IPS-18c (cell line): Measurements from ENCODE around the gene FNTB.
"Not testable (repeated sequence)": the region's sequence is repeated elsewhere in the genome, so short reads cannot be mapped to it uniquely, and the experiment has no call there.

Source experiments
- H3K4me3 ChIP-seq: 2 replicates; pipeline ENCODE4 v1.7.0; 2013; ENCODE audit warnings: low read depth, mild to moderate bottlenecking, low read length, moderate library complexity; ENCODE audit not compliant: insufficient read depth
- H3K9me3 ChIP-seq: one replicate; pipeline ENCODE4 v1.6.1; 2013; ENCODE audit warnings: mild to moderate bottlenecking, low read length, moderate library complexity; ENCODE audit not compliant: control insufficient read depth, insufficient read depth

Gene FNTB

DNA sequence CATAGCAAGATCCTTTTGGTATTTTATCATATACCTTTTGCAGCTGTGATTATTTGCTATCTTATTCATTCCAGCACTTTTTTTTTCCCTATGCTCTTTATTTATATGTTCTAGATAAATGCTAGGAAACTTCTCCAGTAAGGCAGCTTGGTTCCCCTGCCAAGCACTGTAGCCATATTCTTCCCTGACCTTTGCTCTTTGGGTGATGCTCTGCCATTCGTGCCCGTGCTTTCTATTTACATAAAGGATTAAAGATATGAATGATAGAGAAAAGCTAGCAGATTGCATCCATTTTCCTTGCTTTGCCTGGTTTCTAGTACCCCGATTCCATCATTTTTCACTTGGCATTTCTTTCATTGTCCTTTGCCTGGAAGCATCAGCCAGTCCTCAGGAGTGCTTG is 42.2 kb downstream of the FNTB start:
- Histone ChIP-seq H3K4me3 (no peak overlapping the region), H3K9me3 (no peaks in the 10 kb centered on the region)

- H3K9me3 ChIP-seq, H3K4me3 ChIP-seq: not testable (repeated sequence)
Measured at GRCh38 chr14:65031321-65031720, 44.6 kb downstream of the FNTB start.

DNA sequence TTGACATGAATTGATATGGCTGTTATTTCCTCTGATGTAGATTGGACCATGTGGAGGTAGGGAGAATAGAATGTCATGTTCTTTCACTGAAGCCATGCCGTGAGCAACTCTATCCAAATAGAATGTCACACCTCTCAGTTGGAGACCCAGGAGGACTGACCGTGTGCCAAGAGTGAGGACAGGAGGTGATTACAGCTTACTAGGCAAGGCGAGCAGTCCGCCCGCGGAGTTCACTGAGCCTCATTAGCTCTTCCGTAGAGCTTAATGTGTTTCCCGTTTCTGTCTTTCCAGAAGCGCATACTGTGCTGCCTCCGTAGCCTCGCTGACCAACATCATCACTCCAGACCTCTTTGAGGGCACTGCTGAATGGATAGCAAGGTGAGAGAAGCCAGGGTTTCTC is 45.6 kb downstream of the FNTB start:
- Histone ChIP-seq H3K9me3 (no peaks in the 10 kb centered on the region), H3K4me3 (no peak overlapping the region)

- Histone ChIP-seq H3K9me3 (no peaks in the 10 kb centered on the region), H3K4me3 (no peak overlapping the region)
Measured at GRCh38 chr14:65033181-65033580, 46.5 kb downstream of the FNTB start.

DNA sequence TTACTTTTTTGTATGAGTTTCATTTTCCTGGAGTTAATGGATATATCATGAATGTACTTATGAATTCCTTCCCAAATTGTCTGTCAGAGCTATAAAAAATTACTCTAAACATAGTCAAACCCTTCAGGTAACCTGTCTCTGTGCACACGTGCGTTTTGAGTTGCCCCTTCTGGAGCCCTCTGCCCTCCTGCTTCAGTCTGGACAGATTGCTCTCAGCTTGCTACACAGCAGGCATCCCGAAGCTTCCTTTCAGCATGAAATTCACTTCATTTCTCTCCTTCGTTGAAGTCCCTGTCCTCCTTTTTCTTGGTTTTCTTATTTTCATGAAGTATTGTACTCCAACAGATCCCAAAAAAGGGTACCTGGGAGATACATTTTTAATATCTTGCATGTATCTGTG is 47.3 kb downstream of the FNTB start:
- Histone ChIP-seq H3K4me3 (no peak overlapping the region), H3K9me3 (no peaks in the 10 kb centered on the region)

- Histone ChIP-seq H3K9me3 (no peaks in the 10 kb centered on the region), H3K4me3 (no peak overlapping the region)
Measured at GRCh38 chr14:65035049-65035448, 48.4 kb downstream of the FNTB start.

DNA sequence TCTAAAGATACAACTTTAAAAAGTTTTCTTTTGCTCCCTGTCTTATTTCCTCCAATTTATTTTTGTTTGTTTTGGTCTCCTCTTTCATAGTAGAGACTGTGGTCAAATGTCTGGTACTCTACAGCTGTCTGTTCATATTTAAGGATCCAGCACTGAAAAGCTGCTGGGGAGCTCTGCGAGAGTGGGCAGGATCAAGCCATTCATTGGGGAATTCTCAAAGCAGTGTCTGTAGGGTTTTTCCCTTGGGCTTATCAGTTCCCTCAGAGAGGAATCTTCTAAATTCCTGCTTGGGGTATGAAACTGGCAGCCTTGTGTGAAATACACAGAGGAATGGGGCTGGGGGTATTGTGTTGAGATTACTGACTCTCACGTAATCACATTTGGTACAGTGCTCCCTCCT is 52.3 kb downstream of the FNTB start:
- Histone ChIP-seq H3K9me3 (no peaks in the 10 kb centered on the region), H3K4me3 (no peak overlapping the region)

DNA sequence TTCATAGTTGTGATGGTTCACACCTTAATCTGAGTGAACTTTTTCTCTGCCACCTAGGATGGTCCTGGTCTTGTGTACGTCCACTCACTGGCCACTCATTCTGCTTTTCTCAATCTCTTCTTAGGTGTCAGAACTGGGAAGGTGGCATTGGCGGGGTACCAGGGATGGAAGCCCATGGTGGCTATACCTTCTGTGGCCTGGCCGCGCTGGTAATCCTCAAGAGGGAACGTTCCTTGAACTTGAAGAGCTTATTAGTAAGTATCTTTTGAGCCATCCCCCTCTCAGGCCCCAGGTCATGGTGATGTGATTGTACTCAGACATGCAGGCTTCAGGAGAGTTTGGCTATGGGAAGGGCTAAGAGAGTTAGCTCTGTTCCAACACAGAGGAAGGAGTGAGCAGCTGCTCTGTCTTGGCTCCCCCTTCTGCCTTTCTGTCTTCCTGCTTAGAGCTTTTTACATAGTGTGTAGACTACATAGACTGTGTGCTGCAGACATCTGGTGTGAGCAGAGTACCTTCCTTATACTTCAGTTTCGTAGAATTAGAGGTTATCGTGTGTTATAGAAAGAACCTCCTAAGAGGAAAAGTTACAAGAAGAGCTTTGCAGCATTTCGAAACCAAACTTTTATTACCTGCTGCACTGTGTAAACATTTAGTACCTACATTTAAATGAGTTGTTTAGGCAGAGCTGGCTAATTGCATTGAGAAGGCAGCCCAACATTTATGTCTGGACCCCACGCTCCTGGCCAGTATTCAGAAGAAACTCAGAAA is 54.2 kb downstream of the FNTB start:
- H3K9me3 ChIP-seq = no peaks in the 10 kb centered on the region
- no peak overlapping the region for H3K4me3 ChIP-seq

DNA sequence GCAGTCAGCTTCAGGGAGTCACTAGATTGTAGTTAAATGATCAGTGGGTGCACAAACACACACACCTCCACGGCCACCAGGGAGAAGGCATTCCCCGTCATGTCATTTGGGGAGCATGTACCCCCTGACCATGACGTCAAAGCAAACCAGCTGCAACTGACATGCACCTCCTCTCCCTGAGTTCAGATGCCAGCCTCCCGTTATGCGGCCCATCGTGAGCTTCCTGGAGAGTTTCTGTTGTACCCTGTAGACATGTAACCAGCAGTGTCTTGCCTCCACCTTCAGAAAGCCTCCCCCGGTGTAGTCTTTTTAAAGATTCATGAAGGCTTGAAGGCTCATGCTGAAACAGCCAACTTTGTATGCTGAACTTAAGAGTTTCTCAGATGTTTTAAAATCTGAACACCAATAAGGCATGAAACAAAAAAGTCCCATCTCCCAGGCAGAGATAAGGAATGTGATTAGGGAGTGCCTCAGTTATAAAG is 54.8 kb downstream of the FNTB start:
- no peaks in the 10 kb centered on the region for H3K9me3 ChIP-seq
- H3K4me3 ChIP-seq = no peak overlapping the region

GRCh38 chr14:65042296-65042695 is 55.6 kb downstream of the FNTB start:
- Histone ChIP-seq H3K4me3 (no peak overlapping the region), H3K9me3 (no peaks in the 10 kb centered on the region)

- H3K4me3 ChIP-seq = no peak overlapping the region
- H3K9me3 ChIP-seq = no peaks in the 10 kb centered on the region
Measured at GRCh38 chr14:65042731-65043372, 56.2 kb downstream of the FNTB start.

- H3K4me3 ChIP-seq = no peak overlapping the region
- no peaks in the 10 kb centered on the region for H3K9me3 ChIP-seq
Measured at GRCh38 chr14:65043893-65044595, 57.3 kb downstream of the FNTB start.

DNA sequence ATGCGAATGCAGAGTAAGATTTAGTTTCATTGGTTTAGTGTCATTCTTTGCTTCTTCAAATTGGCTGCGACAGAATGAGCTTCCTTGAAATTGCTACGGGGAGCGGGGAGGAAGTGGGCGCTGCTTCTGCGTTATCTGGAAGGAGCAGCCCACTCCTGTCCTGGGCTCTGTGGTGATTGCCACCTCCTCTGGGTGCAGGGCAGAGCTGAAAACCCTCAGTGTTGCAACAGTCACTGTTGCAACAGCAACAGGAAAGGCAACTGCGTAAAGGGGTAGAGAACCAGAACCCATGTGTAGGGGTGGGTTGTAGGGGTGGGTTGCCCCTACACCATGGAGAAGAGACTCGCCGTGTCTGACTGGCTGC is 57.9 kb downstream of the FNTB start:
- no peak overlapping the region for H3K4me3 ChIP-seq
- no peaks in the 10 kb centered on the region for H3K9me3 ChIP-seq

DNA sequence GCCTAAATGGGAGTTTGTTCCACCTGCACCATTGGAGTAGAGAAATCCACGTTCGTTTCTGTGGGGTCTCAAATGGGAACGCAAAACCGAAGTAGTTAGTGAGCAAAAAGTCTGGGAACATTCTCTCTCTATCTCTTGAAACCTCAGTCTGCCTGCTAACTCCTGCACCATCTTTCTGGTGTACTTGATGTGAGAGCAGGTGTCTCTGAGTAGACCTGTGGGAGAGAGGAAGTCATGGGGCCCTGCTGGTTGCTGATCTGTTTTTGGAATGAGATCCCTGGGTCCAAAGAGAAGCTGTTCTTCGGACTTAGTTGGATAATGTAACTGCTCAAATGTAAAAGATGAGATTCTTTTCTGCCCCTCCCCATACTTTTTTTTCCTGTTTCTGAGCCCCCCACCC is 58.3 kb downstream of the FNTB start:
- H3K4me3 ChIP-seq = no peak overlapping the region
- H3K9me3 ChIP-seq = no peaks in the 10 kb centered on the region

DNA sequence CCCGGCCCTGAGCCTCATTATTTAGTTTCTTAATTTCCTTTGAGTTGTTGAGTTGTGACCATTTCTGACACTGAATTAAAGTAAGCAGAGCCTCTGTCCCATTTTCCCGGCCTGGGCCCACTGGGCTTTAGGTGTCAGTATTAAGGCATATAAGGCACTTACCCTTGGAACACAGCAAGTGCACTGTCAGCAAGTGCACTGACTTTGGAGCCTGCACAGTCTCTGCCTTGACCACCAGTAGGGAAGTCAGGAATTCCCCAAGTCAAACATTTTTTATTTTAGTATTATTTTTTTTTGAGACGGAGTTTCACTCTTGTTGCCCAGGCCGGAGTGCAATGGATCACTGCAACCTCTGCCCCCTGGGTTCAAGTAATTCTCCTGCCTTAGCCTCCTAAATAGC is 59.0 kb downstream of the FNTB start:
- H3K4me3 ChIP-seq = no peak overlapping the region
- no peaks in the 10 kb centered on the region for H3K9me3 ChIP-seq

GRCh38 chr14:65052832-65053231 is 66.1 kb downstream of the FNTB start:
- Histone ChIP-seq H3K9me3 (no peaks in the 10 kb centered on the region), H3K4me3 (no peak overlapping the region)

GRCh38 chr14:65053466-65053865 is 66.8 kb downstream of the FNTB start:
- Histone ChIP-seq H3K9me3 (no peaks in the 10 kb centered on the region), H3K4me3 (no peak overlapping the region)

DNA sequence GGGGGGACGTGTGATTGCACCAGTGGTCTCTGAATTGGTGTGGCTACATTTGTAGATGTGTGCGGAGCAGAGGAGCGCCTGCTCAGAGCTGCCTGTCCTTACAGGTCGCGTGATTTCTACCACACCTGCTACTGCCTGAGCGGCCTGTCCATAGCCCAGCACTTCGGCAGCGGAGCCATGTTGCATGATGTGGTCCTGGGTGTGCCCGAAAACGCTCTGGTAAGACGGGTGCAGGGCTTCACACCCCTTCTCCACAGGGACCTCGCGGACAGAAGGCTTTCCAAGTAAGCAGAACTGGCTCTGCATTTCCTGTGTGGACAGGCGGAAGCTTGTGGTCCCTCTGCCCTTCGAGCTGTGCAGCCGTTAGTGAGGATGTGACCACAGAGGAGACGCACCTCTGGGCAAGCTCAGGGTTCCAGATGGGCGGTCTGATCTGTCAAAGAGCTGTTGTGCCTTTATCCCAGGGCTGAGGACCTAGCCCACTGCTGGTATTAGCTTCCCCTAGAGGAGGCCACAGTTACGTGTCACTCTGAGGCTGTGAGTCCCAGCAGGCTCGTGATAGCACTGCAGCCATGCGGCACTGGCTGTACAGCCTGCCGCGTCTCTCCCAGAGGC is 67.9 kb downstream of the FNTB start:
- no peak overlapping the region for H3K4me3 ChIP-seq
- H3K9me3 ChIP-seq = no peaks in the 10 kb centered on the region
